Neuronal stem cell (in vitro differentiated cells): ENCODE measurements around the gene PSD4.
"Not testable (repeated sequence)": the region's sequence is repeated elsewhere in the genome, so short reads cannot be mapped to it uniquely, and the experiment has no call there.

Experiments
- DNase-seq: peaks from one replicate; pipeline ENCODE4 v3.0.0-alpha.2; 2013; ENCODE audit warnings: low spot score
- H2AFZ ChIP-seq: one replicate; pipeline ENCODE4 v1.6.1; 2013; ENCODE audit warnings: mild to moderate bottlenecking, low read length, inconsistent platforms
- H2AK5ac ChIP-seq: 2 replicates; pipeline ENCODE4 v1.6.1; 2013; ENCODE audit warnings: low read depth, mild to moderate bottlenecking, inconsistent platforms, low read length, moderate library complexity, mixed read lengths
- H2BK120ac ChIP-seq: 2 replicates; pipeline ENCODE4 v1.6.1; 2013; ENCODE audit warnings: low read depth, mild to moderate bottlenecking, inconsistent platforms, low read length, moderate library complexity, mixed read lengths
- H2BK12ac ChIP-seq: one replicate; pipeline ENCODE4 v1.6.1; 2013; ENCODE audit warnings: low read length, inconsistent platforms
- H2BK15ac ChIP-seq: 2 replicates; pipeline ENCODE4 v1.6.1; 2013; ENCODE audit warnings: mild to moderate bottlenecking, low read length, inconsistent platforms, mixed read lengths
- H2BK5ac ChIP-seq: one replicate; pipeline ENCODE4 v1.6.1; 2013; ENCODE audit warnings: inconsistent platforms, mild to moderate bottlenecking, low read length, moderate library complexity
- H3K14ac ChIP-seq: one replicate; pipeline ENCODE4 v1.6.1; 2013; ENCODE audit warnings: low read length, inconsistent platforms
- H3K18ac ChIP-seq: 2 replicates; pipeline ENCODE4 v1.6.1; 2013; ENCODE audit warnings: low read length, inconsistent platforms
- H3K23ac ChIP-seq: 2 replicates; pipeline ENCODE4 v1.6.1; 2013; ENCODE audit warnings: low read depth, mild to moderate bottlenecking, mixed read lengths, low read length, inconsistent platforms; ENCODE audit not compliant: poor library complexity
- H3K27ac ChIP-seq: replicated peaks from 3 replicates; pipeline ENCODE4 v1.5.1; 2013; ENCODE audit warnings: low read length, inconsistent platforms
- H3K27me3 ChIP-seq, 3 experiments: 2 replicates each; pipeline ENCODE4 v1.6.1; 2013; ENCODE audit warnings: low read length in 3 of 3, mild to moderate bottlenecking in 2 of 3, inconsistent platforms in 1 of 3, low read depth in 1 of 3, mixed read lengths in 1 of 3, moderate library complexity in 1 of 3; ENCODE audit not compliant: control insufficient read depth in 3 of 3, insufficient read depth in 3 of 3
- H3K36me3 ChIP-seq, 2 donors: replicated peaks in 1 of 2; 2 replicates each; pipeline ENCODE4 v1.6.1; 2013; ENCODE audit warnings: low read length in 2 of 2; ENCODE audit not compliant: control insufficient read depth in 2 of 2, insufficient read depth in 2 of 2
- H3K4ac ChIP-seq: 2 replicates; pipeline ENCODE4 v1.6.1; 2013; ENCODE audit warnings: inconsistent platforms, mild to moderate bottlenecking, low read length, moderate library complexity
- H3K4me1 ChIP-seq, 2 donors: 1 replicate in 1 of 2; 2 replicates in 1 of 2; pipeline ENCODE4 v1.6.1; 2013; ENCODE audit warnings: low read length in 2 of 2, low read depth in 1 of 2; ENCODE audit not compliant: control insufficient read depth in 2 of 2, insufficient read depth in 1 of 2
- H3K4me2 ChIP-seq: one replicate; pipeline ENCODE4 v1.6.1; 2013; ENCODE audit warnings: mild to moderate bottlenecking, low read length, inconsistent platforms; ENCODE audit not compliant: insufficient read depth, poor library complexity, severe bottlenecking
- H3K4me3 ChIP-seq, 2 donors: 2 replicates each; pipeline ENCODE4 v1.5.1; 2013; ENCODE audit warnings: low read length in 2 of 2, mild to moderate bottlenecking in 2 of 2, inconsistent platforms in 1 of 2, moderate library complexity in 1 of 2
- H3K79me1 ChIP-seq: one replicate; pipeline ENCODE4 v1.6.1; 2013; ENCODE audit warnings: low read depth, mild to moderate bottlenecking, inconsistent platforms, low read length, moderate library complexity
- H3K9ac ChIP-seq: one replicate; pipeline ENCODE4 v1.6.1; 2013; ENCODE audit warnings: mild to moderate bottlenecking, low read depth, low read length, inconsistent platforms; ENCODE audit not compliant: poor library complexity
- H3K9me3 ChIP-seq, 2 donors: replicated peaks in 1 of 2; 2 replicates each; pipeline versions ENCODE3 to v1.6.1; 2013; ENCODE audit warnings: low read length in 2 of 2, mild to moderate bottlenecking in 2 of 2, inconsistent platforms in 1 of 2, low read depth in 1 of 2, mixed read lengths in 1 of 2, moderate library complexity in 1 of 2; ENCODE audit not compliant: control insufficient read depth in 2 of 2, insufficient read depth in 1 of 2
- H4K8ac ChIP-seq: one replicate; pipeline ENCODE4 v1.6.1; 2013; ENCODE audit warnings: low read depth, mild to moderate bottlenecking, inconsistent platforms, low read length, moderate library complexity
- H4K91ac ChIP-seq: one replicate; pipeline ENCODE4 v1.6.1; 2013; ENCODE audit warnings: low read length, low read depth, mild to moderate bottlenecking, inconsistent platforms; ENCODE audit not compliant: poor library complexity
- WGBS, 2 donors: extraction: QIAGEN DNeasy Blood & Tissue Kit; methylation state at CpG; one replicate each; pipeline ENCODE4 v1.1.7; 2013; ENCODE audit warnings: missing lambda C conversion rate in 2 of 2, mixed read lengths in 1 of 2; ENCODE audit not compliant: insufficient read length in 2 of 2, insufficient replicate concordance in 1 of 2; ENCODE audit errors: extremely low coverage in 2 of 2; 5-methylcytosine and 5-hydroxymethylcytosine counted together

The PSD4 gene

GRCh38 chr2:113233593-113234550 lies 60.1 kb downstream of the PSD4 start:
- no peak for DNase-seq
- H2BK15ac ChIP-seq: no peak overlapping the region
- no peak overlapping the region for H4K8ac ChIP-seq
- H3K18ac ChIP-seq: no peak overlapping the region
- no peak overlapping the region for H3K23ac ChIP-seq
- peaks cover 0 to 5% of the 10 kb centered on the region in 2 donors for H3K4me1 ChIP-seq
- no peak overlapping the region for H2BK5ac ChIP-seq
- H3K27me3 ChIP-seq: no peaks in the 10 kb centered on the region
- no peak overlapping the region for H3K4me3 ChIP-seq
- H3K9me3 ChIP-seq: peaks cover 0 to 5% of the 10 kb centered on the region in 2 donors
- no peaks in the 10 kb centered on the region for H3K79me1 ChIP-seq
- peaks cover 0 to 5% of the 10 kb centered on the region in 2 donors for H3K36me3 ChIP-seq
- no CpG with 5 or more reads among the region's 9 CpGs for WGBS, 2 donors
- no peak overlapping the region for H2AFZ ChIP-seq
- no peak overlapping the region for H4K91ac ChIP-seq
- no peak overlapping the region for H3K14ac ChIP-seq
- H2BK12ac ChIP-seq: no peak overlapping the region
- no peak overlapping the region for H3K9ac ChIP-seq
- no peak overlapping the region for H3K4ac ChIP-seq
- no peak overlapping the region for H3K27ac ChIP-seq
- H2BK120ac ChIP-seq: no peak overlapping the region
- H3K4me2 ChIP-seq: no peak overlapping the region
- H2AK5ac ChIP-seq: no peak overlapping the region

DNA sequence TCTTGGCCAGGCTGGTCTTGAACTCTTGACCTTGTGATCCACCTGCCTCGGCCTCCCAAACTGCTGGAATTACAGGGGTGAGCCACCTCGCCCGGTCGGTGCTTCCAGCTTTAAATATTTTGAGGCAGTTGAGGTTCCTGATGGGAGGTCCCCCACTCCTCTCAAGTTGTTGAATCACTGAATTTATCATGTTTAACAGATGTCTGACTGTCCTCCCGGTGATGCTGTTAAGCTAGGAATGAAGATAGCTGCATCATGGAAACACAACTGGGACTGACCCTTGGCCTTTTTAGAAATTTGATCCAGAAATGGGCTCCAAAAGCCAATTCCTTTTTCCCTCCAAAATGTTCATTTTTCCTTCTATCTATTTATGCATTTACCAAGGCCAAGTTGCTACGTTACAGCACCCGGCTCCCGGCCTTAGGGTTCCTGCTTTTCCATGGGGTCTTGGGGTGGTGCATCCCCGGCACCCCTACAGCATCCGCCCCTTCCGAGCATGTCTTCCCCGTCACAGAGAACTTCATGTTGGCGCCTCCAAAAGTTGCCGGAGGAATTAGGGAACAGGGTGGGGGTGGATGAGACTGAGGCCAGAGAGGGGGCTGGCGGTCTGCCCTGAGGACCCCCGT lies 61.1 kb downstream of the PSD4 start:
- H3K9me3 ChIP-seq: peaks cover 0 to 5% of the 10 kb centered on the region in 2 donors
- H3K79me1 ChIP-seq: no peaks in the 10 kb centered on the region
- H4K91ac ChIP-seq: no peak overlapping the region
- no peak overlapping the region for H2AK5ac ChIP-seq
- H3K23ac ChIP-seq: peak overlapping the region; percentile 60
- H3K14ac ChIP-seq: no peak overlapping the region
- H3K4ac ChIP-seq: no peak overlapping the region
- H3K4me3 ChIP-seq: no peak overlapping the region
- H3K27me3 ChIP-seq: no peaks in the 10 kb centered on the region
- no peak overlapping the region for H2BK12ac ChIP-seq
- H2AFZ ChIP-seq: no peak overlapping the region
- no CpG with 5 or more reads among the region's 16 CpGs for WGBS, 2 donors
- no peak overlapping the region for H4K8ac ChIP-seq
- H2BK15ac ChIP-seq: no peak overlapping the region
- H2BK120ac ChIP-seq: no peak overlapping the region
- peaks cover 0 to 5% of the 10 kb centered on the region in 2 donors for H3K36me3 ChIP-seq
- no peak overlapping the region for H3K27ac ChIP-seq
- no peak overlapping the region for H3K9ac ChIP-seq
- H3K18ac ChIP-seq: no peak overlapping the region
- no peak for DNase-seq
- H2BK5ac ChIP-seq: no peak overlapping the region
- peaks cover 0 to 5% of the 10 kb centered on the region in 2 donors for H3K4me1 ChIP-seq
- no peak overlapping the region for H3K4me2 ChIP-seq

- H3K18ac ChIP-seq, H3K4ac ChIP-seq, H4K91ac ChIP-seq, H3K4me2 ChIP-seq, H2AK5ac ChIP-seq, H3K36me3 ChIP-seq, H2AFZ ChIP-seq, H3K27me3 ChIP-seq, H2BK5ac ChIP-seq, H3K79me1 ChIP-seq, H3K27ac ChIP-seq, H3K4me3 ChIP-seq, H4K8ac ChIP-seq, H3K9me3 ChIP-seq, H3K14ac ChIP-seq, H2BK120ac ChIP-seq, H2BK12ac ChIP-seq, H3K9ac ChIP-seq, H3K4me1 ChIP-seq, DNase-seq: not testable (repeated sequence)
- H3K23ac ChIP-seq: peak overlapping the region; percentile 60
- H2BK15ac ChIP-seq: peak overlapping the region; percentile 8
- no CpG with 5 or more reads among the region's 74 CpGs for WGBS, 2 donors
These were observed 61.8 kb downstream of the PSD4 start for GRCh38 chr2:113235347-113236226.
